ENCODE data around the gene THBS4.
"Not testable (repeated sequence)": the region's sequence is repeated elsewhere in the genome, so short reads cannot be mapped to it uniquely, and the experiment has no call there.

Gene THBS4

DNA sequence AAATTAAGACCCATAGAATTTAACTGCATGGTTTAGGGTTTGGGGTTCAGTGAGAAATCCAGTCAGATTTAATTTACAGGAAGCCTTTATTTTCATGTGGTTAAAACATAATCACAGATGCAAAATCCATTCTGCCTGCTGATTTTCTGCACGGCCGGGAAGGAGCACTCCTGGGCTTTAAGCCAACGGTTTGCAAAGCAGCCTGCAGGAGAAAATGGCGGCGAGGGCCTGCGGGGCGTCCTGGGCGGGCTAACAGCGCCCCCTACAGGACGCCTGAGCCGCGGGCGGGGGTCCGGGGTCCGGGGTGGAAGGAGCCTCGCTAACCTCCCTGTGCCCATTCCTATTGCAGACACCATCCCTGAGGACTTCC lies 47.6 kb downstream of the THBS4 start:
- peak; percentile 66 for DNase-seq (ENCODE audit: low read depth, low spot score)
- TF ChIP-seq, protein P1, sequence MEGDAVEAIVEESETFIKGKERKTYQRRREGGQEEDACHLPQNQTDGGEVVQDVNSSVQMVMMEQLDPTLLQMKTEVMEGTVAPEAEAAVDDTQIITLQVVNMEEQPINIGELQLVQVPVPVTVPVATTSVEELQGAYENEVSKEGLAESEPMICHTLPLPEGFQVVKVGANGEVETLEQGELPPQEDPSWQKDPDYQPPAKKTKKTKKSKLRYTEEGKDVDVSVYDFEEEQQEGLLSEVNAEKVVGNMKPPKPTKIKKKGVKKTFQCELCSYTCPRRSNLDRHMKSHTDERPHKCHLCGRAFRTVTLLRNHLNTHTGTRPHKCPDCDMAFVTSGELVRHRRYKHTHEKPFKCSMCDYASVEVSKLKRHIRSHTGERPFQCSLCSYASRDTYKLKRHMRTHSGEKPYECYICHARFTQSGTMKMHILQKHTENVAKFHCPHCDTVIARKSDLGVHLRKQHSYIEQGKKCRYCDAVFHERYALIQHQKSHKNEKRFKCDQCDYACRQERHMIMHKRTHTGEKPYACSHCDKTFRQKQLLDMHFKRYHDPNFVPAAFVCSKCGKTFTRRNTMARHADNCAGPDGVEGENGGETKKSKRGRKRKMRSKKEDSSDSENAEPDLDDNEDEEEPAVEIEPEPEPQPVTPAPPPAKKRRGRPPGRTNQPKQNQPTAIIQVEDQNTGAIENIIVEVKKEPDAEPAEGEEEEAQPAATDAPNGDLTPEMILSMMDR (IDR thresholded peaks at IDR 0.05; ENCODE audit: low read depth, low read length), result peak; percentile 80
- in situ Hi-C loops (cut with HindIII; ENCODE audit: low sequenced_read_pairs), result no loop called here
- H3K4me3 ChIP-seq (ENCODE audit: low read depth, low read length), result no peak overlapping the region

DNA sequence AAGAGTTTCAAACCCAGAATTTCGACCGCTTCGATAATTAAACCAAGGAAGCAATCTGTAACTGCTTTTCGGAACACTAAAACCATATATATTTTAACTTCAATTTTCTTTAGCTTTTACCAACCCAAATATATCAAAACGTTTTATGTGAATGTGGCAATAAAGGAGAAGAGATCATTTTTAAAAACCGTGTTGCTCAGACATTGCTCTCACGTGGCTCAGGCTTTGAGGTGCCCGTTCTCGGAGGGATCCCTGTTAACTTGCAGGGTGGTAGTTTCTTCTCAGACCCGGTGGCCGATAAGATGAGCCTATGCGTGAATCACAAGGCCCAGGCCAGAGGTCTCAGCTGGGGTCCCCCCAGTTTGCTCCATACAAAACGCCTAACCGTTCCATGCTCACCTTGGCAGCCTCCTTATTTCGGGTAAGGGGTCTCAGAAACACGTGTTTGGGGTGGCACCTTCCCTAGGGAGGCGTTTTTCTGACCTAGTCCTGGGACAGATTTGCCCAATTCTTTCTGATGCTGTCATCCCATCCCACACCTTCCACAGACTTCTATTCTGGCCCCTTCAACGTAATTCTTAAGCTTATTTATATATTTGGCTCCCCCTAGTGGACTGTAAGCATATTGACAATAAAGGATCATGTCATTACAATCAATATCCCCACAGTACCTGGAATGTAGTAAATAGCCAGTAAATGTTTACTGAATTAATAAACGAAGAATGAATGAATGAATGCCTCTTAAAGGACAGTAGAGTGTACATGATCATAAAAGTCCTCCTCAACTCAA lies 48.1 kb downstream of the THBS4 start:
- peak; percentile 67 for DNase-seq (ENCODE audit: low read depth, low spot score)
- TF ChIP-seq, protein P1 (IDR thresholded peaks at IDR 0.05; ENCODE audit: low read depth, low read length), result peak; percentile 55
- in situ Hi-C loops (cut with HindIII; ENCODE audit: low sequenced_read_pairs), result no loop called here
- no peak overlapping the region for H3K4me3 ChIP-seq (ENCODE audit: low read depth, low read length)

DNA sequence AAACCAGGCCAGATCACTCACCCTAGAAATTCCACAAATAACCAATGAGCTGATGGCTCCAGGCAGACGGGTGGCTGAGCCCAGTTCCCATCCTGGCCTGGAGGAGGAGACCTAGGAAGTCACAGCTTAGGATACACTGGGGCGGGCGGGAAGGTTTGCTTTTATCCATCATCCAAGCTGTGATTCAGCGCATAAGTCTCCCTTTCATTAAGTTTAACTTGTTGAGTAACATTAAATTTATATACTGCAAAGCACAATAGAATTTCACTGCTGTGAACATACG lies 55.7 kb downstream of the THBS4 start:
- no peak for DNase-seq (ENCODE audit: low read depth, low spot score)
- no peak overlapping the region for H3K4me3 ChIP-seq (ENCODE audit: low read depth, low read length)
- TF ChIP-seq, protein P1 (IDR thresholded peaks at IDR 0.05; ENCODE audit: low read depth, low read length), result no peak
- in situ Hi-C loops (cut with HindIII; ENCODE audit: low sequenced_read_pairs), result no loop called here

DNA sequence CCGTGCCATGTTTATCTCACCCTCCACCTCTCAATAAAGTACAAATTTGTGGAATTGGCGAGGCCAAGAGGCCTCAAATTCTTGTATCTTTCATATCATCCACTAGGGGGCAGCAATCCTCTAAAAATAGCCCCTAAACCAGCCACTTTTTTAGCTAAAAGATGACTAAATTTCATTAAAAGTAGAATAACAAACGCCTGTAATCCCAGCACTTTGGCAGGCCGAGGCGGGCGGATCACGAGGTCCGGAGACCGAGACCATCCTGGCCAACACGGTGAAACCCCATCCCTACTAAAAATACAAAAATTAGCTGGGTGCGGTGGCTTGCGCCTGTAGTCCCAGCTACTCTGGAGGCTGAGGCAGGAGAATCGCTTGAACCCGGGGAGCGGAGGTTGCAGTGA lies 56.6 kb downstream of the THBS4 start:
- in situ Hi-C loops (cut with HindIII; ENCODE audit: low sequenced_read_pairs); H3K4me3 ChIP-seq (ENCODE audit: low read depth, low read length): not testable (repeated sequence)
- peak; percentile 62 for DNase-seq (ENCODE audit: low read depth, low spot score)
- TF ChIP-seq, protein P1 (IDR thresholded peaks at IDR 0.05; ENCODE audit: low read depth, low read length), result peak; percentile 40

DNA sequence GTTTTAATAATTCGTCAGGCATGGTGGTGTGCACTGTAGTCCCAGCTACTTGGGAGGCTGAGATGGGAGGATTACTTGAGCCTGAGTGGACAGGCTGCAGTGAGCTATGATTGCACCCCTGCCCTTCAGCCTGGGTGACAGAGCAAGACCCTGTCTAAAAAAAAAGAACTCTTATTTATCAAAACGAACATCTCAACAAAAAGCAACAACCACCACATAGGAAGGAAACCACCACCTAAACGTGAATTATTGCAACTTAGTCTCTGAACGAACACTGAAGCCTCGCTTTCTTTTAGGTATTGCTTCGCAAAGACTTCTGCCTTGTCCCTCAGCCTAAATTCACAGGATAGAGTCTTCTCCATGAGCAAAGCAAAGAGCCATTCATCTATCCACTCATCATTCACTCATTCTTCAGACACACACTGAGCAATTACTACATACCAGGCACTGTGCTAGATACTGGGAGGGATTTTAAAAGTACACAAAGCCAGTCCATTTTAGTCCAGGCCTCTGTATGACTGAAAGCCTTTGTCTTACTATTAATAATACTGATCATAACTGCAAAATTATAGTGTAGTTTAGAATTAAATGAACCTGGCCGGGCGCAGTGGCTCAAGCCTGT lies 57.4 kb downstream of the THBS4 start:
- H3K4me3 ChIP-seq (ENCODE audit: low read depth, low read length), result no peak overlapping the region
- in situ Hi-C loops (cut with HindIII; ENCODE audit: low sequenced_read_pairs), result no loop called here
- TF ChIP-seq, protein P1 (IDR thresholded peaks at IDR 0.05; ENCODE audit: low read depth, low read length), result no peak
- DNase-seq (ENCODE audit: low read depth, low spot score), result no peak

DNA sequence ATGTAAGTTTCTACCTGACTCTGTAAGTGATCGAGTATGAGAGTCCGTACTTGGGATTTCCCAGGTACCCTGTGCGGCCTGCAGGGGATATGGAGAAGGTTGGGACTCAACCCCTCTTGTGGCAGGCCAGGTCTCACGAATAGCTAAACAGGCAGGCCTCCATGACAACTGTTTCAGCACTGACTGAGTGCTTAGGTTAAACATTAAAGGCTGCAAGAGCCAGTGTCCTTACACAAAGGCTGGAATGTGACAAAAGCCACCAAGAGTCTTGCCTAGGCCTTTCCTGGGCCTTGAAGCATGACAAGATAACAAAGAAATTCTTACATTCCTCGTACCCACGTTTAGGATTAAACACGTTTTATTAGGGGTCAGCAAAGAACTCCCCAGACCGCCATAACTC lies 58.6 kb downstream of the THBS4 start:
- no peak overlapping the region for H3K4me3 ChIP-seq (ENCODE audit: low read depth, low read length)
- TF ChIP-seq, protein P1 (IDR thresholded peaks at IDR 0.05; ENCODE audit: low read depth, low read length), result no peak
- in situ Hi-C loops (cut with HindIII; ENCODE audit: low sequenced_read_pairs), result no loop called here
- DNase-seq (ENCODE audit: low read depth, low spot score), result no peak
